Panc1 (cell line): Measurements from ENCODE around the gene PDE4A.

Experiments used
- POLR2AphosphoS5 ChIP-seq: IDR thresholded peaks from 2 replicates; pipeline ENCODE4 v1.6.1; 2012; ENCODE audit warnings: mild to moderate bottlenecking, low read depth, low read length, moderate library complexity
- TF ChIP-seq, protein P1 (sequence below): fragments of 450-650 bp; IDR thresholded peaks from 2 replicates; pipeline ENCODE4 v1.5.1; 2017; ENCODE audit warnings: mild to moderate bottlenecking

- TF ChIP-seq, protein P1, sequence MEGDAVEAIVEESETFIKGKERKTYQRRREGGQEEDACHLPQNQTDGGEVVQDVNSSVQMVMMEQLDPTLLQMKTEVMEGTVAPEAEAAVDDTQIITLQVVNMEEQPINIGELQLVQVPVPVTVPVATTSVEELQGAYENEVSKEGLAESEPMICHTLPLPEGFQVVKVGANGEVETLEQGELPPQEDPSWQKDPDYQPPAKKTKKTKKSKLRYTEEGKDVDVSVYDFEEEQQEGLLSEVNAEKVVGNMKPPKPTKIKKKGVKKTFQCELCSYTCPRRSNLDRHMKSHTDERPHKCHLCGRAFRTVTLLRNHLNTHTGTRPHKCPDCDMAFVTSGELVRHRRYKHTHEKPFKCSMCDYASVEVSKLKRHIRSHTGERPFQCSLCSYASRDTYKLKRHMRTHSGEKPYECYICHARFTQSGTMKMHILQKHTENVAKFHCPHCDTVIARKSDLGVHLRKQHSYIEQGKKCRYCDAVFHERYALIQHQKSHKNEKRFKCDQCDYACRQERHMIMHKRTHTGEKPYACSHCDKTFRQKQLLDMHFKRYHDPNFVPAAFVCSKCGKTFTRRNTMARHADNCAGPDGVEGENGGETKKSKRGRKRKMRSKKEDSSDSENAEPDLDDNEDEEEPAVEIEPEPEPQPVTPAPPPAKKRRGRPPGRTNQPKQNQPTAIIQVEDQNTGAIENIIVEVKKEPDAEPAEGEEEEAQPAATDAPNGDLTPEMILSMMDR, result no peak
- TF ChIP-seq POLR2AphosphoS5, result no peak
These were observed 28.7 kb downstream of the PDE4A start for GRCh38 chr19:10449037-10449436.
